HUES48 (cell line): ENCODE measurements around the gene TMEM9B.
"Not testable (repeated sequence)": the region's sequence is repeated elsewhere in the genome, so short reads cannot be mapped to it uniquely, and the experiment has no call there.

ENCODE experiments used
- H3K27ac ChIP-seq: one replicate; pipeline ENCODE4 v1.7.0; 2013; ENCODE audit warnings: low read depth, low read length, inconsistent platforms
- H3K27me3 ChIP-seq: 2 replicates; pipeline ENCODE4 v1.6.1; 2013; ENCODE audit warnings: mild to moderate bottlenecking, low read length; ENCODE audit not compliant: control insufficient read depth, insufficient read depth
- H3K36me3 ChIP-seq: 2 replicates; pipeline ENCODE4 v1.6.1; 2013; ENCODE audit warnings: low read length; ENCODE audit not compliant: control insufficient read depth, insufficient read depth
- H3K4me1 ChIP-seq: 2 replicates; pipeline ENCODE4 v1.6.1; 2013; ENCODE audit warnings: mild to moderate bottlenecking, low read length; ENCODE audit not compliant: control insufficient read depth, insufficient read depth
- H3K4me3 ChIP-seq: 2 replicates; pipeline ENCODE4 v1.5.1; 2013; ENCODE audit warnings: mild to moderate bottlenecking, low read depth, low read length
- H3K9ac ChIP-seq: 2 replicates; pipeline ENCODE4 v1.6.1; 2013; ENCODE audit warnings: mild to moderate bottlenecking, low read depth, low read length, moderate library complexity
- H3K9me3 ChIP-seq: 2 replicates; pipeline ENCODE4 v1.6.1; 2013; ENCODE audit warnings: low read length; ENCODE audit not compliant: control insufficient read depth, insufficient read depth

Gene TMEM9B

GRCh38 chr11:8964324-8965320 lies at the start of gene TMEM9B:
TSS of gene TMEM9B (minus strand) at chr11:8964442. CDS start at chr11:8964313, 129 bp downstream.
- peak within 1 kb of the TSS; percentile 99 for H3K4me3 ChIP-seq
- H3K9me3 ChIP-seq: no peaks in the 10 kb centered on the region
- H3K27me3 ChIP-seq: no peaks in the 10 kb centered on the region
- H3K4me1 ChIP-seq: peaks cover 3% of the 10 kb centered on the region; the same call in 1 of the 2 replicates
- H3K36me3 ChIP-seq: no peaks in the 10 kb centered on the region; the same call in 1 of the 2 replicates
- peak within 1 kb of the TSS; percentile 99 for H3K27ac ChIP-seq
- peak within 1 kb of the TSS; percentile 87 for H3K9ac ChIP-seq

GRCh38 chr11:9013373-9013772 lies 49.1 kb upstream of the TMEM9B start:
- Histone ChIP-seq H3K9ac (no peak overlapping the region), H3K9me3 (no peaks in the 10 kb centered on the region), H3K36me3 (no peaks in the 10 kb centered on the region), H3K27me3 (no peaks in the 10 kb centered on the region), H3K27ac (no peak overlapping the region), H3K4me3 (no peak overlapping the region), H3K4me1 (no peaks in the 10 kb centered on the region)

- peaks cover 27% of the 10 kb centered on the region for H3K27me3 ChIP-seq
- not testable (repeated sequence) for H3K9ac ChIP-seq, H3K4me3 ChIP-seq, H3K4me1 ChIP-seq, H3K36me3 ChIP-seq, H3K9me3 ChIP-seq, H3K27ac ChIP-seq
These were observed 45.3 kb upstream of the TMEM9B start for GRCh38 chr11:9009538-9009937.

- no peaks in the 10 kb centered on the region for H3K4me1 ChIP-seq
- H3K9me3 ChIP-seq: no peaks in the 10 kb centered on the region
- no peak overlapping the region for H3K4me3 ChIP-seq
- H3K36me3 ChIP-seq: no peaks in the 10 kb centered on the region
- peaks cover 35% of the 10 kb centered on the region for H3K27me3 ChIP-seq
- H3K9ac ChIP-seq: no peak overlapping the region
- H3K27ac ChIP-seq: no peak overlapping the region
These were observed 44.4 kb upstream of the TMEM9B start for GRCh38 chr11:9008661-9009060.

- H3K4me3 ChIP-seq: no peak overlapping the region
These were observed 43.8 kb upstream of the TMEM9B start for GRCh38 chr11:9008011-9008550.

GRCh38 chr11:9005087-9005486 lies 40.8 kb upstream of the TMEM9B start:
- Histone ChIP-seq H3K36me3 (no peaks in the 10 kb centered on the region), H3K9ac (no peak overlapping the region), H3K27ac (no peak overlapping the region), H3K4me3 (no peak overlapping the region), H3K9me3 (no peaks in the 10 kb centered on the region), H3K4me1 (peaks cover 6% of the 10 kb centered on the region; the same call in 1 of the 2 replicates), H3K27me3 (peaks cover 65% of the 10 kb centered on the region)

More at GRCh38 chr11:9008011-9008550, 43.8 kb upstream of the TMEM9B start:
- H3K27ac ChIP-seq: no peak overlapping the region
- no peaks in the 10 kb centered on the region for H3K9me3 ChIP-seq
- no peak overlapping the region for H3K9ac ChIP-seq
- H3K27me3 ChIP-seq: peaks cover 41% of the 10 kb centered on the region
- H3K4me1 ChIP-seq: peaks cover 1% of the 10 kb centered on the region; the same call in 1 of the 2 replicates
- H3K36me3 ChIP-seq: no peaks in the 10 kb centered on the region

- H3K9ac ChIP-seq: no peak overlapping the region
- peaks cover 6% of the 10 kb centered on the region; the same call in 1 of the 2 replicates for H3K4me1 ChIP-seq
- H3K4me3 ChIP-seq: peak overlapping the region; percentile 69
- H3K9me3 ChIP-seq: no peaks in the 10 kb centered on the region
- H3K27ac ChIP-seq: no peak overlapping the region
- H3K36me3 ChIP-seq: no peaks in the 10 kb centered on the region
- peaks cover 65% of the 10 kb centered on the region for H3K27me3 ChIP-seq
These were observed 40.1 kb upstream of the TMEM9B start for GRCh38 chr11:9004183-9004926.

- no peak within 1 kb of the TSS for H3K9ac ChIP-seq
- H3K9me3 ChIP-seq: no peaks in the 10 kb centered on the region
- H3K27ac ChIP-seq: no peak within 1 kb of the TSS
- no peaks in the 10 kb centered on the region for H3K36me3 ChIP-seq
- H3K4me3 ChIP-seq: peak within 1 kb of the TSS; percentile 69
- peaks cover 6% of the 10 kb centered on the region; the same call in 1 of the 2 replicates for H3K4me1 ChIP-seq
- H3K27me3 ChIP-seq: peaks cover 65% of the 10 kb centered on the region
These were observed 39.4 kb upstream of the TMEM9B start, which contains the start of gene NRIP3 for GRCh38 chr11:9003573-9004182. TSS of gene NRIP3 (minus strand) at chr11:9004001. CDS start at chr11:9003935, 66 bp downstream.

GRCh38 chr11:9002920-9003572 lies 38.8 kb upstream of the TMEM9B start:
- no peak overlapping the region for H3K9ac ChIP-seq
- H3K36me3 ChIP-seq: no peaks in the 10 kb centered on the region
- H3K27me3 ChIP-seq: peaks cover 65% of the 10 kb centered on the region
- H3K27ac ChIP-seq: no peak overlapping the region
- H3K9me3 ChIP-seq: no peaks in the 10 kb centered on the region
- H3K4me3 ChIP-seq: peak overlapping the region; percentile 69
- H3K4me1 ChIP-seq: peaks cover 6% of the 10 kb centered on the region; the same call in 1 of the 2 replicates

- Histone ChIP-seq H3K36me3 (no peaks in the 10 kb centered on the region), H3K4me1 (peaks cover 6% of the 10 kb centered on the region; the same call in 1 of the 2 replicates), H3K27ac (no peak overlapping the region), H3K9me3 (no peaks in the 10 kb centered on the region), H3K9ac (no peak overlapping the region), H3K4me3 (no peak overlapping the region), H3K27me3 (peaks cover 60% of the 10 kb centered on the region)
These were observed 37.5 kb upstream of the TMEM9B start for GRCh38 chr11:9001736-9002135.
